Left forelimb (tissue), 1 donor: ENCODE measurements around the gene RFX2.
"Not testable (repeated sequence)": the region's sequence is repeated elsewhere in the genome, so short reads cannot be mapped to it uniquely, and the experiment has no call there.

Experiments
- DNase-seq: peaks from one replicate; pipeline ENCODE4 v3.0.0-alpha.2; 2018; ENCODE audit warnings: low spot score

Gene RFX2

DNA sequence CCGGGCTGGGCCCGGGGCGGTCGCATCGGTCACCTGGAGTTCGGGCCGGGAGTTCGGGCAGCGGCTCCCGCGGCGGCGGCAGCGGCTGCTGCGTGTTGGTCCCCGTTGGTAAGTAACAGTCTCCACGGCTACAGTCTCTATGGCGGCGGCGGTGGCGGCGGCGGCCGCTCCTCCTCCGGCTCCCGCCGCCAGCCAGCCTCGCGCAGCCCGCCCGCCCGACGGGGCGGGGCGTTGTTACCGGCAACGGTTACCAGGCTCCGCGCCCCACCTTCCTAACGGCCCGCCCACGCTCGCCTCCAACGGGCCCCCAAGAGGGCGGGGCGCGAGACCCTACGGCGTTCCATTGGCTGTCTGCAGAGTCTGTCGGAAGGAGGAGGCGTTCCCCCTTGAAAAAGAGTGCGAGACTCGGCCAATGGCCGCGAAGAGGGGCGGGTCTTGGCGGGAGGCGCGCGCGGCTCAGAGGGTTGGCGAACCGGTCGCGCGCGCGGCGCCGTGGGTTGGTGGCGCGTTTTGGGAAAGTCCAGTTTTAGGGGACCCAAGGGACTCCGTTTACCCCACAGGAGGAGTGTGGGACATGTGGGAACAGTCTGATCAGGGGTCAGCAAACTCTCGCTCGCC lies at the start of gene RFX2:
Gene RFX2 (minus strand): TSS at position 141 of the 618 bp plus-strand sequence. CDS start 63,004 bp downstream, outside the sequence.
- DNase-seq = peak; percentile 100

DNA sequence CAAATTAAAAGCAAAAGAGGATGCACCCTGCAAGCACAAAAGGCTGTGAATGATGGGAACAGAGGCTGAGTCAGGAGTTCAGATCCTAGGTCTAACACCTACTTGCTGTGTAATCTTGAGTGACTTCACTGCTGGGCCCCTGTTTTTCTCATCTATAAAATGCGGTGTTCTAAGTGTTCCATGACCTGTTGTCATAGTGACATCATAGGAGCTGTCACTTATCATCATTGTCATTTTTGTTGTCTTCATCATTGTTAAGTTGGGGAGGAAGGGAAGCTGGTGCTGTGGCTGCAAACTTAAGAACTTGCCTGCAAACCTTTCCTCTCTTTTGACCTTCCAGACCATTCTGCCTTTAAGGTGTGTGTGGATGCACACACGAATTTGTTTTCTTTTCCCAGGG lies 45.7 kb upstream of the RFX2 start:
- no peak for DNase-seq

DNA sequence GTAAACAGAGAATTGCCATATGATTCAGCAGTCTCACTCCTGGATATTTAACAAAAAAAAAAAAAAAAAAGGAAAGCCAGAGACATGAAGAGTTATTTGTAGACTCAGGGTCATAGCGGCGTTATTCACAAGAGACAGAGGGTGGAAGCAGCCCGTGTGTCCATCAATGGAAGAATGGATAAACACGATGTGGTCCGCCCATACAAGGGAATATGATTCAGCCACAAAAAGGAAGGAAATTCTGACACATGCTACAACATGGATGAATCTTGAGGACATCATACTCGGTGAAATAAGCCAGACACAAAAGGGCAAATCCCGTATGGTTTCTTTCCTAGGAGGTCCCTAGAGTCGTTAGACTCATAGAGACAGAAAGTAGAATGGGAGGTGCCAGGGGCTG lies 40.0 kb upstream of the RFX2 start:
- no peak for DNase-seq

DNA sequence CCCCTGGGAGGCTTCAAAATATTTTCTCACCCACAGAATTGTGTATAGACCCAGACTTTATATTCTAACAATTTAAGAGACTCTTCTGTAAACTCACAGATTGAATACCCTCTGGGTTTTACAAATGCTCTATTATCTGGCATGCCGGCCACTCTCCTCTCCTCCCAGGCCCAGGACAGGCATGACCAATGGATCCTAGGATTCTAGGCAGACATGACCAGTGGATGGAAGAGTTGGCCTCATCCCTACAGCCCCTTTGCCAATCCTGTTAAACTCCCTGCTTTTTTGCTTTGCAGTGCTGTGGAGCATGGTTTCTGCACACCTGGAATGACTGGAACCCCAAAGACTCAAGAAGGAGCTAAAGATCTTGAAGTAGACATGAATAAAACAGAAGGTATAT lies 30.9 kb upstream of the RFX2 start:
- DNase-seq = no peak

DNA sequence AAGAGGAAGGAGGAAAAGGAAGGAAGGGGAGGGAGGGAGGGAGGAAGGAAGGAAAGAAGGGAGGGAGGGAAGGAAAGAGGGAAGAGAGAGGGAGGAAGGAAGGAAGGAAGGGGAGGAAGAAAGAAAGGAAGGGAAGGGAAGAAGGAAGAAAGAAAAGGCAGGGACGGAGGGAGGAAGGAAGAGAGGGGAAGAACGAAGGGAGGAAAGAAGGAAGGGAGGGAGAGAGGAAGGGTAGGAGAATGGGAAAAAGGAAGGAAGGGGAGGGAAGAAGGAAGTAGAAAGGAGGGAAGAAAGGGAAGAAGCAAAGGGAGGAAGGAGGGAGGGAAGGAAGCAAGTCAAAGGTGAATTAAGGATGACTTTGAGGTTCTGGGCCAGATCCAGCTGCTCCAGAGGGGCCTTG lies 28.2 kb upstream of the RFX2 start:
- DNase-seq = no peak

DNA sequence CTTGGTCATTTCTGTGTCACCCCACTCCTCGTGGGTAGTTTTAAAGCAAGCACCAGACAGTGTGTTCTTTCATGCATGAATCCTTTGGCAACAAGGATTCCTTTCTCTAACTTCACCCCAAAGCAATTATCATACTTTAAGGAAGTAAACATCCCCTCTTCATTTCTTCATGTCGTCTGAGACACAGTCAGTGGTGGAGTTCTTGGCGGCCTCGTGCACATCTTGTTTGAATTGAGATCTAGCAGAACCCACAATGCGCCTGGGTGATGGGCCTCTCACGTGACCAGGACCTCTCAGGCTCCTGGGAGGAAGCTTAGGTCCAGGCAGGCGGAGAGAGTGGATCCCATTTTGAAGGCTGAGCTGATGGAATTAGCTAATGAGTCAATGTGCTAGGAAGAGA lies 27.8 kb upstream of the RFX2 start:
- no peak for DNase-seq

DNA sequence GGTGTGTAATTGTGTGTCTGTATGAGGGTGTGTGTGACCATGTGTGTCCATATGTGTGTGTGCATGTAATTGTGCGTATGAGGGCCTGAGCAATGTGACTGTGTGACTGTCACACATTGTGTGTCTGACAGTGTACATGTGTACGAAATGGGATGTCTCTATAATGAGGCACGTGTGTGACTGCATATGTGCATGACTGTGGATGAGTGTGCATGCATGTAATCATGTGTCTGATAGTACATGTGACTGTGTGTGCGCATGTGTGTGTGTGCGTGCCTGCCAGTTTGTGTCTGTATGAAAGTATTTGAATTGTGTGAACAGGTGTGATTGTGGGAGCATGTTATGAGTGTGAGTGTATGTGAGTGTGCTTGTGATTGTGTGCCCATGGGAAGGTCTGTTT lies 22.9 kb upstream of the RFX2 start:
- no peak for DNase-seq

DNA sequence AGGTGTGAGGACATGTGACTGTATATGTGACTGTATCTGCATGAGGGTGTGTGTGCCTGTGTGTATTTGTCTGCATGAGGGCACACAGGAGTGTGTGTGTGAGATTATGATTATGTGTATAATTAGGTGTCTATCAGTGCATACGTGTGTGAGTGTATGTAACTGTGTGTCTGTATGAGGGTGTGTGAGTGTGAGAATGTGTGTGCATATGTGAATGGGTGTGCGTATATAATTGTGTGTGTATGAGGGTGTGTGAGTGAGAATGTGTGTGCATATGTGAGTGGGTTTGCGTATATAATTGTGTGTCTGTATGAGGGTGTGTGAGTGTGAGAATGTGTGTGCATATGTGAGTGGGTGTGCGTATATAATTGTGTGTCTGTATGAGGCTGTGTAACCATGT lies 22.2 kb upstream of the RFX2 start:
- no peak for DNase-seq

DNA sequence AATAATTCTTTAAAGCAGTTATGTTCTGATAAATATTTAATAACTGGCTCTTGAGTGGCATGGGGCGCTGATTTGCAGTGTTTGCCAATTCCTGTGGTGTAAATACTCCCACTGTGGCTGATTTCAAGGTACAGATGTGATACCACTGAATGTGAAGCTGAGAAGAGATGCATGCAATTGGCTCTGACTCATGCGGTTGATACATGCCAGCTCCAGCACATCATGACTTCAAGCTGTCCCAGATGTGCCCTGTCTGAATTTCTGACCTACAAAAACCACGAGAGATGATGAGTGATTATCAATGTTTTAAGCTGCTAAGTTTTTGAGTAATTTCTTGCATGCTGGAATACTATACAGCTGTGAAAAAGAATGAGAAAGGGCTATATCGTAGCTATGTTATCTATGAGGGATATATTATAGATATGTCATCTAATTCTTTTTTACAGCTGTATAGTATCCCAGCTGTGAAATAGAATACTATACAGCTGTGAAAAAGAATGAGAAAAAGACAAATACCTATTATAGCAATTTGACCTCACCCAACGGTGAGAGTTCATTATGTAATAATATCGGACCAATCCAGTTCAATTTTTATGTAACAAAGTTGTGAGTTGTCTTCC lies 17.5 kb upstream of the RFX2 start:
- no peak for DNase-seq

DNA sequence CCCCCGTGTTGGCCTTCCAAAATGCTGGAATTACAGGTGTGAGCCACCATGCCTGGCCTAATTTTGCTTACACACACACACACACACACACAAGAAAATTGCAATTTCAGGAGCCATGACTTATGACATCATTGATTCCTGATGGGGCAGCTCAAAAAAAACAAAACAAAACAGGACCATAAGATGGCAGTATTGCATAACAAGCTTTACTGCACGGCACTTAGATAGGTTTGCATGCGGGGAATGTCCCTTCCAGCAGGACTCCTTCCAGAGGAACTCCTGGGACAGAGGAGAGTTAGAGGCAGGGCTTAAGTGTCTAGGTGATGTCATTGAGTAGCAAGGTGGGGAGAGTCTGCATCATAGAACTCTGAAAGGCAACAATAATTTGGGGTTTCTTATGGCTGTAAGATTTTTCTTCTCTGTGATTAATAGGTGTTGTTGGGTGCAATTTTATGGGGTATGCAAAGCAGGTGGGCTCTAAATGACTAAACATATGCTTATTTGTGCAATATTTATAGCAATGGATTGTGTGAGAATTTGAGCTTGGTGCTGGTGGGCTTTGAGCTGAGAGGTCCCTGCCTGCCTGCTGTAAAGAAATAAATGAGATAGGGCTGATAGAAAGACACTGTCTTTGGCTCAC lies 16.2 kb upstream of the RFX2 start:
- no peak for DNase-seq

DNA sequence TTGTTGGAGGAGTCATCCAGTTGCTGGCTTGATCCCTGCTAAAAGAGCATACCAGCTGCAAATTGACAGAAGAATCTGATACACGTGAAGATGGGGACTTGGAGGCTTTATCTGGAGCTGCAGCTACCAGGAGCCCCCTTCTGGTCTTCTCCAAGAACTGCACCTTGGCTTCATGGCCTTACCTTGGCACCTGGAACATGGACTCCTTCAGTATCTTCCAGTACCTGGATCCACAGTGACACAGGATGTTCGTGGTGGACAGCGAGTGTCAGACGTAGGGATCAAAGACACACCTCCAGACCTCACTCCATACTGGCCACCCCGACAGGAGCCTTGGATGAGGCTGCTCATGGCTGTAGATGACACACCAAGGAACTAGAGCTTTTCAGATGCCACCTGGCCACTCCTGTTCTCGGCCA lies 15.3 kb upstream of the RFX2 start:
- no peak for DNase-seq

DNA sequence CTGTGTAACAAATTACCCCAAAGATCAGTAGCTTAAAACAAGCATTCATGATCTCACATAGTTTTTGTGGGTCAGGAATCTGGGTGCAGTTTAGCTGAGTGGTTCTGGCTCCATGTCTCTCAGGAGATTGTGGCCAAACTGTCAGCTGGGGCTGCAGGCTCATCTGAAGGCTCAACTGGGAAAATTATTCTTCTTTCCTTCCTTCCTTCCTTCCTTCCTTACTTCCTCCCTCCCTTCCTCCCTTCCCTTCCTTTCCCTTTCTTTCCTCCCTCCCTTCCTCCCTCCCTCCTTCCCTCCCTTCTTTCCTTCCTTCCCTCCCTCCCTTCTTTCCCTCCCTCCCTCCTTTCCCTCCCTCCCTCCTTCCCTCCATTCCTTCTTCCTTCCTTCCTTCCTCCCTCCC lies 8.7 kb upstream of the RFX2 start:
- no peak for DNase-seq

DNA sequence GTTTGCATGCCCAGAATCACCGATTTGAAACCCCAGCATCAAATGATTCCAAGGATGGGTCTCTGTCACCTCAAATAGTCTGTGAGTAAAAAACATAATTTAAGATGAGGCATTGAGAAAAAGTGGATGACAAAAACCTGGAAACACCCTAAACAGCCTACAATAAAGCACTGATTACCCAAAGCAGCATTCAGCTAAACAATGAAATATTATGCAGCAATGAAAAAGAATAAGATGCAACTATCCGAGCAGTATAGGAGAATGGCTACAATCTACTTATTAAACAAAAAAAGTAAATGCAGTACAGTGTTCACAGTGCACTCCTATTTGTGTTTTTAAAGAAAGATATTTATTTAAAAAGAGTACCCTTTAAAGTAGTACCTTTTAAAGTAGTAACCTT lies 7.7 kb upstream of the RFX2 start:
- DNase-seq = no peak

DNA sequence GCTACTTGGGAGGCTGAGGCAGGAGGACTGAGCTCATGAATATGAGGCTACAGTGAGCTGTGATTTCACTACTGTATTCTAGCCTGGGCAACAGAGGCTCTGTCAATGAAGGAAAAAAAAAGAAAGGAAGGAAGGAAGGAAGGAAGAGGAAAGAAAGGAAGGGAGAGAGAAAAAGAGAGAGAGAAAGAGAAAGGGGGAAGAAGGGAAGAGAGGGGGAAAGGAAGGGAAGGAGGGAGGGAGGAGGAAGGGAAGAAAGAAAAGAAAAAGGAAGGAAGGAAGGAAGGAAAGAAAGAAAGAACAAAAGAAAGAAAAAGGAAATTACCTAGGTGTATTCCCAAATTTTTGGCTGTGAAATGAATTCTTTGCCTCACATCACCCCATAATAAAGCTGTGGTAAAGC lies 7.2 kb upstream of the RFX2 start:
- no peak for DNase-seq

DNA sequence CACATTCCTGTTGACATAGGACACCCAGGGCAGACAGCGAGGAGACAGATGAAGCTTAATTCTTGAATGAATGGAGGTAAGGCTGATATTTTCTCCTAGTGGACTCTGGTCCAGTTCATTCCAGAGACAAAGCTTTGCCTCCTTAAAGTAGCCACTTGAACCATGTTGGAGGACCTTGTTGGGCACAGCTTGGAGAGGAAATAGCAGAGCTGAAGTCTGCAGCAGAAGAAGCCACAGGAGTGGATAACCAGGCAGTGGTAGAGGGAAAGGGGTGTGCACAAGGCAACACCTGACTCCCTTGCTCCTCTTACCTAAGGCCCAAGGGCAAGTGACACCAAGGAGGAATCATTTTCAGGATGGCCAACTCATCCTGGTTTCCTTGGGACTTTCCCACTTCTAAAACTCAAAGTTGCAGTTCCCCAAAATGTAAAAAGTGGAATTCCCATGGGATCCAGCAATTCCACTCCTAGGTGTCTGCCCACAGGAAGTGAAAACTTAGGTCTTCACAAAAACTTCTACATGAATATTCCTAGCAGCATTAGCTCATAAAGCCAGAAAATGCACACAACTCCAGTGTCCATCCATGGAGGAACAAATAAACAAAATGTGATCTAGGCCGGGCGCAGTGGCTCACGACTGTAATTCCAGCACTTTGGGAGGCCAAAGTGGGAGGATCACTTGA lies 6.6 kb upstream of the RFX2 start:
- no peak for DNase-seq

DNA sequence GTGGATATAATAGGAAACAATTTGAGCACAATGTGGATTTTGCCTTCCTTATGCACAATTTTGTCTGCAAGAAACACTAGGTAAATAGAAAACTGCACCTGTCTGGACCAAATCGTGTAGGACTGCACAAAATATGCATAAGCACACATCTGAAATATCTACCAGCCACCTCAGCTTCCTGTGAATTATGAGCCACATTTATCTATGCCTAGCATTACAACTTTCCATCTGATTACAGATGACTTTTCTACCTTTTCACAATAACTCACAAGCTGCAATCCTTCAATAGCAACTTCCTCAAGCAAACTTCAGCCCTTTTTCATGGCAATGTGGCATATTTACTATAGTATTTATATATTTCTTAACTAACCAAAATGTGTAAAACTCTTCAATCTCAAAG lies 5.7 kb upstream of the RFX2 start:
- DNase-seq = no peak

DNA sequence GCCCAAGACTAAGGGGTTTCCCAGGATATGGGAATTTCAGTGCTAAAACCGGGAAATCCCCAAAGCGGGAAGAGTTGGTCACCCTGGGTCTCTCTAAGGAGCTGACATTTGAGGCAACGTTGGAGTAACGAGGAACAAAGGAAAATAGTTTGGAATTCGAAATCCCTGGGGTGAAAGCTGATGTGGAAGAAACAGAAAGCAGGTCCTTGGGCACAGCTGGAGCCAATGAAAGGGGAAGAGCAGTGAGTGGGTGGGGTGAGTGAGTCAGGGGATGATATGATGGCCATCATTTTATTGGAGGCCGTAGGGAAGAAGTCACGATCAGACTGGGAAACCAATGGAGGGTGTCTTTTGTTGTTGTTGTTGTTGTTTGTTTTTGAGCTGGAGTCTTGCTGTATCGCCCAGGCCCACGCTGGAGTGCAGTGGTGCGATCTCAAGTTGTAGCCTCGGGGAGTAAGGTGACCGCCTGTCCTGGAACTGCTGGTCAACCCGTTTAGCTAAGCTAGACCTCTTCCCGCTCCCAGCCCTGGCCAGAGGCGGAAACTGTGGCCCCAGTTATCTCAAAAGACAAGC lies 3.4 kb upstream of the RFX2 start:
- DNase-seq = no peak

DNA sequence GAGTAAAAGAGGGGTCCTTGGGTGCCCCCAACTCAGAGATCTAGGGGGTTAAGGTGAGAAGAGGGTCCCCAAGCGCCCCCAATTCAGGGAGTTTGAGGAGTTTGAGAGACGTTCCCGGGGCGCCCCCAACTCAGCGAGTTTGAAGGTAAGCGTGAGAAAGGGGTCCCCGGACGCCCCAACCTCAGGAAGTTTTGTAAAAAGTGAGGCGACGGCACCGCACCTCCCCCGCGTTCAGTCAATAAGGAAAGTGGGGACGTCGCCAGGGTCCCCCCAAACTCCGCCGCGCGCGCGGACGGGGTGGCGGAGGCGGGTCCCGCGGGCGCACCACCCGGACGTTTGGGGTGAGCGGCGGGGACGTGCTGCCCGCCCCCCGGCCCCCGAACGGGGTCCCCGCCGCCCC lies 353 bp downstream of the RFX2 start:
- DNase-seq = no peak

DNA sequence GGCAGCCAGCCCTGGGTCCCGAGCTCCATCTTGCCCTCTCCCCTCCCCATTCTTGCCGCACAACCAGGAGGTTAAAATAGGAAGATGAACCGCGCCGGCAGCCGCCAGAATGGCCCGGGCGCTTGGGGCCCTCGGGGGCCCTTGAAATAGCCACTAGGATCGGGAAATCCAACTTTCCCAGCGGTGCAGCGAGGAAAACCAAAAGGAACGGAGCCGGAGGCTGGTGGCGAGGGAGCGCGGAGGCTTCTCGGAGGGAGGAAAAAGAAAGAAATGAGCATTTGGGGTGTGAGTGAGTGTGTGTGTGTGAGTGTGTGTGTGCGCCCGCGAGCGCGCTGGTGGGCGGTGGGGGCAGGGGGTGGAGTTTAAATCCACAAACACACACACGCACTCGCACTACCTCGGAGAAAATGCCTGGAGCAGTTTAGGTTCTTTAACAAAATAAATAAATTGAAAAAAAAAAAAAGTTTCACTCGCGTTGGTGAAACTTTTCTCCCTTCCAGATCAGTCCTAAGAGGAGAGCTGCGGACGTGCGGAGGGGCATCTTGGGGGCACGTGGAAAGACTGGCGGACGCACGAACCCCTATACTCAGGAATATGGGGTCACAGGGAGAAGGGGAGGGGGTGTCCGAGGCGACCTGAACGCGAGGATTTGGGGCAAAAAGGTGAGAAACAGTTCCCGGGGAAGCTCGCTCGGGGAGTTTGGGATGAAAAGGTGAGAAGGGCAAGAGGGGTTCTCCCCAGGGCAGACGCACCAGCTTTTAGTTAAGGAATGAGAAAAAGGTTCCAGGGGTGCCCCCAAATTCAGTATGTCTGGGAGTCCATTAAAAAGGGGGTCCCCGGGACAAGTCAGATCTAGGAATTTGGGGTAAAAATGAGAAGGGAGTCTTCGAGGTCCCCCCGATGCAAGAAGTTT lies 1.3 kb downstream of the RFX2 start:
- peak; percentile 79 for DNase-seq

DNA sequence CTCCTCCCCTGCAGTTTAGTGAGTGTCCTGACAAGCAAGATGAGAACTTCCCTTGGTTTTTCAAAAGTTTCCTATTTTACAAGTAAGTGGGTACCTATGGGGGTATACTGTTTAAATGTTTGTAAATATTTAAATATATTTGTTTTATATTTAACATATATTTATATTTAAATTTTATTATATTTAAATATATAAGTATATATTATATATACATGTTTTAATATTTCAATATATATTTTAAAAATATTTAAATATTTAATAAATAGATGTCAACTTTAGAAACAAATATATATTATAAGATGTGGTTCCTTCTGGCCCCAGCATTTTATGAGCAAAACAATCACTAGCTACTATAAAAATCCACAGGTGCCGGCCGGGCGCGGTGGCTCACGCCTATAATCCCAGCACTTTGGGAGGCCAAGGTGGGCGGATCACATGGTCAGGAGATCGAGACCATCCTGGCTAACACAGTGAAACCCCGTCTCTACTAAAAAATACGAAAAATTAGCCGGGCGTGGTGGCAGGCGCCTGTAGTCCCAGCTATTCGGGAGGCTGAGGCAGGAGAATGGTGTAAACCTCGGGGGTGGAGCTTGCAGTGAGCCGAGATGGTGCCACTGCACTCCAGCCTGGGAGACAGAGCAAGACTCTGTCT lies 3.5 kb downstream of the RFX2 start:
- not testable (repeated sequence) for DNase-seq

DNA sequence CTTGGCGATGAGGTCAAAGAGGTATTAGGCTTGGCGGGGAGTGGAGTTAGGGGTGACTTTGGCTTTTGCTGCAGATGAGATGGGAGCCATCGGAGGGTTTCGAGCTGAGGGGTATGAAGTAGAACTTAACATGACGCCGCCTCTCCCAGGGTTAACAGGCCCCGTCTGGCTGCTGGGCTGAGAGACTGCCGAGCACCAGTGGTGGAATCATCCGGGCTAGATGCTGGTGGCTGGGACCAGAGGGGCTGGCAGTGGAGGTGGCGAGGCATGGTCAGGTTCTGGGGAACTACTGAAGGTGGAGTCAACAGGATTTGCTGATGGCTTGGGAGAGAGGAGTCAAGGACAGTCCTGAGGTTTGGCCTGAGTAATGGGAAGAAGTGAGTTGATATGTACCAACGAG lies 4.9 kb downstream of the RFX2 start:
- DNase-seq = no peak
